ENCODE results near the gene PTGER3.

Gene PTGER3

GRCh38 chr1:71047635-71048607, at the start of gene PTGER3:
TSS of gene PTGER3 (minus strand) at chr1:71047816. CDS start at chr1:71047577, 239 bp downstream.
- peak; percentile 95 for DNase-seq

- no peak for DNase-seq
Observed at GRCh38 chr1:71094913-71095312, 47.3 kb upstream of the PTGER3 start.

DNA sequence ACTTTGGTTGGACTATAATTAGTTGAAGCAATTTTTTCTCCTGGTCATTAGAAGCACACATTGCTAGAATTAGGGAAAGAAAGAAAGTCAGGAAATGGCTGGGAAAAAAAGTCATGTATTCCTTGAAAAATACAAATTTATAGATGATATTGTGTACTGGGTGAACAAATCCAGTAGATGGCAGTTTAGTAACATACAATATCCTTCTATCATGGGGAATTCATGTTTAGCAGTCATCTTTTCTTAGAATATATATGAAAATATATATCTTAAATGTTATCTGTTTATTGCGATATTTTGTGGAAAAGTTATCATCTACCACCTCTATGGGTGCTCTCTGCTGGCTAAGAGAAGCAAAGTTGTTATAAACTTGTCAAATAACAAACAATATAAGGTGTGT, 46.3 kb upstream of the PTGER3 start:
- DNase-seq = peak; percentile 11

- DNase-seq = no peak
Observed at GRCh38 chr1:71089536-71090270, 42.1 kb upstream of the PTGER3 start.

DNA sequence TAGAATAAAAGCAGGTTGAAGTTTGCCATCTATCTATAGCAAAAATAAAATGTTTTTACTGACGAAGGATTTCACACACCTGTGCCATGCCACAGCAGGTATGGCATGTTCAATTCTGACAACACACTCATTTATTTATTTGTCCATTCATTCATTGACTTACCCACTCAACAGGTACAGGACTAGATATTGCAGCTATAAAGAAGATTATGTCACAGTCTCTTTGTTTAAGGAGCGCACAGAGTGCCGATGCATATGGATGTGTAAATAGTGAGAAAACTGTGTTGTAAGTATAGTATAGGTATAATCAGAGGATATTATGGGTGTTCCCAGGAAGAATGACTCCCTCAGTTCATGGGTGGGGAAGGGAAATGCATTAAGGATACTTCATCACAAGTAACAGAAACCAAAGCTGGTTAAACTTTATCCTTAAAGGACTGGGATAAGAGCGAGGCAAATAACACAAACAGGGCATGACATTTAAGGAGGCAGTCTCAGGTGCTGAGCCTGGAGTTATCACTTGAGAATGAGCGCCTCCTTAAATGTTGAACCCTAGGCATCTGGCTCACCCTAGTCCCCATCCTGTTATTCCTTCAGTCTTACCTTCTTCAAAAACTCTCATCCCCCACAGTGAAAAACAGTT, 41.1 kb upstream of the PTGER3 start:
- no peak for DNase-seq

DNA sequence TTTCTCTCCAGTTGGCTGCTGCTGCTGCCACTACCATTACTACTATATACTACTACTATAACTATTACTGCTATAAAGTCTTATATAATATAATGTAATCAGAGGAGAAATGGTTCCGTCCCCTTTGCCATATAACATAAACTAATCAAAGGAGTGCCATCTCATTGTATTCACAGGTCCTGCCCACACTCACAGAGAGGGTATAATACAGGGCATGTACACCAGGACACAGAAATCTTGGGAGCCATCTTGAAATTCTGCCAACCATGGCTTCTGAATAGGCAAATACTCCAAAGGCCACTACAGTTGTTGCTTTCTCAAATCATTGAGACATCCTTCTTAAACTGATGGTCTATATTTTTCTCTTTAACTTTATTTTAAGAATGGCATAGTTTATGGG, 40.1 kb upstream of the PTGER3 start:
- DNase-seq = no peak

DNA sequence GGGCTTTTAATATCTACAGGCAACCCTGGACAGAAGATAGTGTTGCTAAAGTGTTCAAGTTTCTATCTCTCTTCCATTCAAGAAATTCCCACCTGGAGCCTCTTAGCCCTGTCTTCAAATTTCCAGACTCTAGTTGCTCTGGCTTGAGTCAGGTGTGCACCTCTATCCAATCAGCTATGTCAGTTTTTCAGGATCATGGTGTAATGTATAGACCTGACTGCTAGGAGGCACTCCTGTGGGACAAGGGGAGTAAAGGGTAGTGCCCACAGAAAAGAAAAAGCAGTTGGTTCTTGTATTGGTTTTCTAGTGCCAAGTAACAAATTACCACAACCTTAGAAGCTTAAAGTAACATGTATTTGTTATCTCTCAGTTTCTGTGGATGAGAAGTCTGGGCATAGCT, 39.4 kb upstream of the PTGER3 start:
- DNase-seq = no peak

- no peak for DNase-seq
Observed at GRCh38 chr1:71086331-71086730, 38.7 kb upstream of the PTGER3 start.

- DNase-seq = no peak
Observed at GRCh38 chr1:71083271-71083670, 35.7 kb upstream of the PTGER3 start.

GRCh38 chr1:71081697-71082080, 34.1 kb upstream of the PTGER3 start:
- no peak for DNase-seq

- DNase-seq = peak; percentile 96
Observed at GRCh38 chr1:71080739-71081696, 33.4 kb upstream of the PTGER3 start, which contains the start of gene ZRANB2. TSS of gene ZRANB2 (minus strand) at chr1:71081035. CDS start at chr1:71080995, 40 bp downstream.

- peak; percentile 58 for DNase-seq
Observed at GRCh38 chr1:71080230-71080738, 32.7 kb upstream of the PTGER3 start.

GRCh38 chr1:71074681-71075080, 27.1 kb upstream of the PTGER3 start:
- DNase-seq = no peak

GRCh38 chr1:71072273-71072672, 24.7 kb upstream of the PTGER3 start:
- DNase-seq = no peak

- no peak for DNase-seq
Observed at GRCh38 chr1:71071720-71072119, 24.1 kb upstream of the PTGER3 start.

DNA sequence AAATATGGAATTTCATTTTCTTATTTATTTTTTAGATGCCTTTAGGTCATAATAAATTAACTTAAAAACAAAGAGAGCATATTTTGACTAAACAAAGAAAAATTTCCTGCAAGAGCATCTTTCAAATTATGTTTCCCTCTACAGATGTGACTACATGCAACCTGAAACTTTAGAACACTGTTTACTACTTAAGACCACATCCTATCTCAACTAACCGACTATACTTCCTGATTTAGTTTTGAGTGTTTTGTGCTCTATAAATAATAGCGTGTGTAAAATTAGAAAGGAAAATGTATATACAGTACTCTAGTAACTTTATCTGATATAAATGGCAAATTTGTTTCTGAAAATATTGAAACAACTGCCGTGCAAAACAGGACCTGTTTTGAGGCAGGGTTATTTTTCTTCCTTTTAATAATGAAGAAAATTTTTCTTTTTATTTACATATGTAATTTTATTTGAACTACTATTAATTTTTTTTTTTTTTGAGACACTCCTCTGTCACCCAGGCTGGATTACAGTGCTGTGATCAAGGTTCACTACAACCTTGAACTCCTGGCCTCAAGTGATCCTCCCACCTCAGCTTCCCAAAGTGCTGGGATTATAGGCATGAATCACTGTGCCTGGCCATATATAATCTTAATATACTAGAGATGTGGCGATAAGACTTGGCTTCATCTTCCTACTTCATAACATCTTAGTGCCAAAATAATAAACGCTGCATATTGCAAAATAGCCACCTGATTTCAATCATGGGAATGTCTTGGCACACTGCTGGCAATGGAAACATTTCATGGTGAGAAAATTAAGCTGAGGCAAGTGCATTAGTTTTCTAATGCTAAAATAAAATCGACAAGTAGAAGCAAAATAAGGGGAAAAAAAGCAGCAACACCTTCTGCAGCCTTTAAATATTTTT, 21.0 kb upstream of the PTGER3 start:
- no peak for DNase-seq

DNA sequence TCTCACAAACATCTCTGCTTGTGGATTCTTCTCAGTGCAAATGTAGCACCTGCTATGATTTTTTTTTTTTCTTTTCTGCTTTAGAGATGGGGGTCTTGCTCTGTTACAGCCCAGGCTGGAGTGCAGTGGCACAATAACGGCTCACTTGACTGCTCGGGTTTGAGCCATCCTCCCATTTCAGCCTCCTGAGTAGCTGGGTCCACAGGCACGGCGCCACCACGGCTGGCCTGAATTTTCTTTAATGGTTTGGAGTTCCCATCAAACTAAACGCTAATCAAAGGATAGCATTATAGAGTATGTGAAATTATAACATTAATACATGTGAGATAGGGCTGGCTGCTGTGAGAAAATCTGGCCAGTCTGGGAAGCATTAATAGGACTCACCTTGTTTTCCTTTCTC, 7.2 kb upstream of the PTGER3 start:
- DNase-seq = no peak

DNA sequence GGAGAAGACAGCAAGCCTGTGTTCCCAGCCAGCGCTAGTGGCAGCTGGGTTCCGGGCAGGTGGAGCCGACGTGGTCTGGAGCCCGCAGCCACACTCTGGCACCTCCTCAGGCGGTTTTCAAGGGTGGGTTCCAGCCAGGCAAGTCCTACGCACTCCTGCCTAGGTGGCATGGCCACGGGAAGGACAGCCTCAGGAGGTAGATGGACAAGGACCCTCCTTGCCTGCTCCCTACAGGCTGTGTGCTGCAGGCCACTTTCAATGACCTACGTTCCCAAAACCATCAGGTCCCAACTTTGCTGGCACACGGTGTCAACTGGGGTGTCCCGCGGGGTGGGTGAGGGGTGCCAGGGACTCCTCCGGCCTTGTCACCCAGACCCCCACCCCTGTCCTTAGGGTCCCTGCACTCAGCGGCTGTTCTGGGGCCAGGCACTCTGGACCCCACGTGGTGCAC, 6.7 kb upstream of the PTGER3 start:
- peak; percentile 16 for DNase-seq

- DNase-seq = peak; percentile 7
Observed at GRCh38 chr1:71053758-71054157, 6.1 kb upstream of the PTGER3 start.

- no peak for DNase-seq
Observed at GRCh38 chr1:71053146-71053545, 5.5 kb upstream of the PTGER3 start.
